Jurkat, Clone E6-1 (cell line): Measurements from ENCODE around the gene CCT7.
"Not testable (repeated sequence)": the region's sequence is repeated elsewhere in the genome, so short reads cannot be mapped to it uniquely, and the experiment has no call there.

Source experiments
- DNase-seq: peaks from one replicate; pipeline ENCODE4 v3.0.0-alpha.2; 2011; ENCODE audit warnings: low read depth, low spot score
- H3K4me3 ChIP-seq: 2 replicates; pipeline ENCODE4 v1.5.1; 2011; ENCODE audit warnings: mild to moderate bottlenecking, low read length, control low read depth, moderate library complexity

The CCT7 gene

DNA sequence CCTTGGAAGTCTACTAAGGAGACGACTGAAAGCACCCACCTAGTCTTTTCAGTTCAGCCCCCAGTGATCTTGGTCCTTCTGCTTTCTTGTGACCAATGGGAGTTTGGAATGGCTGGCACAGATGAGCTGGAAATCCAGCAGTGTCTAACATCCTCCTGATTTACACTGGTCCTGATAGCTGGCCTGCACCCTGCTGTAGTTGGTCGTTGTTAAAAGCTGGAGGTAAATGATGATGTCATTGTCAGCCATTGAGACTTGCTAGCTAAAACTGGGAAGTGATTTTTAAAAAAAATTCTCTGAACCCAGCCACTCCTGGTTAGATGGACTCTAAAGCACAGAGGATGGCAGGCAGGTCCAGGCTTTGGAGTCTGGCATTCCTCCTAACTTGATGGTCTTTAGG is 19.3 kb downstream of the CCT7 start:
- DNase-seq: no peak
- no peak overlapping the region for H3K4me3 ChIP-seq

- no peak overlapping the region for H3K4me3 ChIP-seq
- no peak for DNase-seq
Measured at GRCh38 chr2:73253901-73254300, 19.8 kb downstream of the CCT7 start.

DNA sequence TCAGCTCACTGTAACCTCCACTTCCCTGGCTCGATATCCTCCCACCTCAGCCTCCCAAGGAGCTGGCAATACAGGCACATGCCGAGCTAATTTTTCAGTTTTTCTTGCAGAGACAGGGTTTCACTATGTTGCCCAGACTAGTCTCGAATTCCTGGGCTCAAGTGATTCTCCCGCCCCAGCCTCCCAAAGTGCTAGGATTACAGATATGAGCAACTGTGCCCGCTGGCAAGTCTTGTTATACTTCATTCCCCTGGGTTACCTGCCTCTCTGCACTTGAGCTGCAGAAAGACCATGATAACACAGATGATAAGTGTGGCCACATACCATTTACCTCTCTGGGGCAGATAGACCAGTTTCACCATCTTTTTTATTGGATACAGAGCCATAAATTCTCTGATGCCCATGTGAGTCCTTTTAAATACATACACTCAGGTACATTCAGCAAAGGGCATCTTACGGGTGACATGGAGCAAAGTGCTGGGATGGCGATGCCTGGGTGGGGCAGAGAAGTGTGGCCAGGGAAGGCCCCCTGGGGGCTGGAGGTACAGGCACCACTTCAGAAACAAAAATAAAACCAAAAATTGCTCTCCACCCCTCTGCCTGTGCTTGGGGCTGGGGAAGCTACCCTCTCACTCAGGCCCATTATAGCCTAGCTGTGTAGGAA is 20.4 kb downstream of the CCT7 start:
- no peak for DNase-seq
- no peak overlapping the region for H3K4me3 ChIP-seq

- no peak overlapping the region for H3K4me3 ChIP-seq
- DNase-seq: no peak
Measured at GRCh38 chr2:73255007-73255644, 21.0 kb downstream of the CCT7 start.

DNA sequence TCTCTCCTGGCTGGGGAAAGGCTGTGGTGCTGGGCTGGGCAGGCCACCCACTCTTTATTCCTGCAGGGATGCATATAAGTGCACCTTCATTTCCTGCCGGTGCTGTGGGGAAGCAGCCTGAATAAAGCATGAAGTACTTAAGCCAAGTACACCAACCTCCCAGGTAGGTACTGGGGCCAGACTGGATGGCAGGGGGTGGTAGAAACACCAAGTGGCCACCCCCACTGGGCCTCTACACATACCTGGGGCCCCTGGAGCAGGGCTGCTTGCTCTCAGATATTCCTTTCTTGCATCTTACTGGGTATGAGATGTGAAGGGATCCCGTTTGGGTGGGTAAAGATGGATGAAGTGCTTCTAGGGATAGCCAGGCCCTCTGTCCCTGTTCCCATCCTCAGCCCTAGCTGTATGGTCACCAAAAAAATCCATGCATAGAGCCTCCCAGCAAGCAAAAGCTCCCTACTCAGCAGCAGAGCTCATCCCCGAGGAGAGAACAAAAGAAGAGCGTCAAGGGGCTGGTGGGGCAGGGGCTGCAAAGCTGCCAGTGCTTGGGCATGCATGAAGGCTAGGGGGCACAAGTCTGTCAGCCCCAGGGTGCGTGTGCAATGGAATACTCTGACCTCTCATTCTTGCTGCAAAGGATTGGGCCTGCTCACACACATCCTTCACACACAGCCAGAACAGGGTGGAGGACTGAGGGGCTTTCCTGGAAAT is 22.0 kb downstream of the CCT7 start:
- no peak overlapping the region for H3K4me3 ChIP-seq
- no peak for DNase-seq

DNA sequence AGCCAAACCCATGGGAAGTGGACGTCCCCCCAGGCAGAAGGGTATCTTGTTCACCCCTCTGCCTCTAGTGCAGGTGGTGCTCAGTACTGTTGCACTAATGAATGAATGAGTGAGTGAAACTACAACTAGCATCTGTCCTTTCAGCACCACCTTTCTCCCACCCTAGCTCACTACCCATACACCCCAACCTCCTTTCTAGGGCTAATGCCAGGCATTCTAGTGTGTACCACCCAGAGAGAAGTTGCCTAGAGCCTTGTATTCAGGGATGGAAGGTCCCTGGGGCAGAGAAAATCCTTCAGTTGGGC is 22.5 kb downstream of the CCT7 start:
- no peak overlapping the region for H3K4me3 ChIP-seq
- DNase-seq: no peak

GRCh38 chr2:73257021-73257420 is 22.9 kb downstream of the CCT7 start:
- no peak overlapping the region for H3K4me3 ChIP-seq
- no peak for DNase-seq

- no peak overlapping the region for H3K4me3 ChIP-seq
- peak; percentile 35 for DNase-seq
Measured at GRCh38 chr2:73257425-73258125, 23.5 kb downstream of the CCT7 start.

- no peak overlapping the region for H3K4me3 ChIP-seq
- DNase-seq: no peak
Measured at GRCh38 chr2:73258186-73258912, 24.2 kb downstream of the CCT7 start.

- DNase-seq: no peak
- no peak overlapping the region for H3K4me3 ChIP-seq
Measured at GRCh38 chr2:73258913-73259215, 24.8 kb downstream of the CCT7 start.

GRCh38 chr2:73259276-73259675 is 25.2 kb downstream of the CCT7 start:
- DNase-seq: no peak
- H3K4me3 ChIP-seq: no peak overlapping the region

DNA sequence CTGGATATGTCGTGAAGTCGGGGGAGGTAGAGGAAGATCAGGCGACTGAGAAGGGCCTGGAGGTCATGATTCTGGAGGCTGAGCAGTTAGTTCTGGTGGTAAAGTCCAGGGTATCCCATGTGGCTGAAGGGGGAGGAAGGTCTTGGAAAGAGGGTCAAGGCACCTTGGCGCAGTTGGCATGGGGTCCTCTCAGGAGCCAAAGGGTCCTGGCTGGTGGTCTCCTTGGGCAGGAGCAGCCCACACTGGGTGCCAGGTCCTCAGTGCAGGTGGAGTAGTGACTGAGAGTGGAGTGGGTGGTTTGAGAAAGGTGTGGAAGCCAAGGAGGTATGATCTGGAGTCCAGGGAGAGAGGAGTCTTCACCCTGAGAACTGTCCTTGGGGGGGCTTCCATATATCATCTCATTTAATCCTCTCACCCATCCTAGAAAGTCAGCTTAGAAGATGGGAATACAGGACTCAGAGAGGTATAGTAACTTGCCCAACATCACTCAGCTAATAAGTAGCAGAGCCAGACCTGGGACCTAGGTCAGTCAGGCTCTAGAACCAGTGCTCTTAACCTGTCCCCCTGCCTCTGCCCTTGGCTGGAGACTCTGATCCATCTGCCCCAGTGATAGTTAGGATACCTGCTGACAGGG is 25.7 kb downstream of the CCT7 start:
- H3K4me3 ChIP-seq: no peak overlapping the region
- no peak for DNase-seq

DNA sequence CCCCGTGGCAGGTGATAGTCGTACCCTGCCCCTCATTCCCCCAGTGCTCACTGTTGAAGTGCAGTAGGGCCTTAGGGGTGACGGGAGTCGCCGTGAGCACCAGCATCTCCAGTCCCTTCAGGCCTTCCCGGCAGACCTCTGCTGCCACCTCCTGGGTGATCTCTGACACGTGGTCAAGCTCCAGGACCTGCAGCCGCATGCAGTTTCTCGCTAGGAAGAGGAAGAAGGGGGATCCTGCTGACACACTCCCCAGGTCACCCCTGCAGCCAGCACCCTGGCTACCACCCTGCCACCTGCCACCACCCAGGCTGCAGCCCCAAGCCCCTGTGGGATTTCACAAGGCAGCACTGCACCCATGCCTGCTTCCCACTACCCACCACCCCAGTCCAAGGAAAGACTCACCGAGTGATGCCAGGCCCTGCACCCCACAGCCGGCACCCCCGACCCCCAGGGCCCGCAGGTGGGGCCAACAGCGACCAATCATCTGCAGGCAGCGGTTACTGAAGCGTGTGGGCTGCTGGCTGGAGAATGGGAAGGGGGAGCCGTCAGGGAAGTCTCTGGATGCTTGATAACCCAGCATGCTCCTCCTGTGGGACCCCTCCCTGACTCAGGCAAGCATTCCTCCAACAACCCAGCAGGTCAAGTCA is 26.4 kb downstream of the CCT7 start:
- no peak for DNase-seq
- H3K4me3 ChIP-seq: no peak overlapping the region

DNA sequence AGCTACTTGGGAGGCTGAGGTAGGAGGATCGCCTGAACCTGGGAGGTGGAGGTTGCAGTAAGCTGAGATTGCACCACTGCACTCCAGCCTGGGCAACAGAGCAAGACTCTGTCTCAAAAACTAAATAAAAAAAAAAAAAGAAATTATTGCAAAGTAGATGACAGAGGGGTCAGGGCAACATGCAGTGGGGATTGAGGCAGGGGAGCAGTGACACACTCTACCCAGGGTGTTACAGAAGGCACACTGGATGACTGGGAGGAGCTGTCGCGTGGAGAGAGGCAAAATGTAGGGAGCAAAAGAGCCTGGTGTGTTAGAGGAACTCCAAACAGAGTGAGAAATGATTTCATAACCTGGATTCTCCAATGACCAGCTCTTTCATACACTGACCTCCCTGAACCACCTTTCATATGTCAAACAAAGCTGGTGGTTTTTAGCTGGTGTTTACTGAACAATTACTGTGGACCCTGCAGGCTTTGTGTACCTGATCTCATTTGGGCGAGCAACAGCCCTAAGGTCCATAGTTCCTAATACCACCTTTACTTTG is 28.1 kb downstream of the CCT7 start:
- H3K4me3 ChIP-seq: no peak overlapping the region
- DNase-seq: no peak

- H3K4me3 ChIP-seq: not testable (repeated sequence)
Measured at GRCh38 chr2:73262691-73263429, 28.8 kb downstream of the CCT7 start.

DNA sequence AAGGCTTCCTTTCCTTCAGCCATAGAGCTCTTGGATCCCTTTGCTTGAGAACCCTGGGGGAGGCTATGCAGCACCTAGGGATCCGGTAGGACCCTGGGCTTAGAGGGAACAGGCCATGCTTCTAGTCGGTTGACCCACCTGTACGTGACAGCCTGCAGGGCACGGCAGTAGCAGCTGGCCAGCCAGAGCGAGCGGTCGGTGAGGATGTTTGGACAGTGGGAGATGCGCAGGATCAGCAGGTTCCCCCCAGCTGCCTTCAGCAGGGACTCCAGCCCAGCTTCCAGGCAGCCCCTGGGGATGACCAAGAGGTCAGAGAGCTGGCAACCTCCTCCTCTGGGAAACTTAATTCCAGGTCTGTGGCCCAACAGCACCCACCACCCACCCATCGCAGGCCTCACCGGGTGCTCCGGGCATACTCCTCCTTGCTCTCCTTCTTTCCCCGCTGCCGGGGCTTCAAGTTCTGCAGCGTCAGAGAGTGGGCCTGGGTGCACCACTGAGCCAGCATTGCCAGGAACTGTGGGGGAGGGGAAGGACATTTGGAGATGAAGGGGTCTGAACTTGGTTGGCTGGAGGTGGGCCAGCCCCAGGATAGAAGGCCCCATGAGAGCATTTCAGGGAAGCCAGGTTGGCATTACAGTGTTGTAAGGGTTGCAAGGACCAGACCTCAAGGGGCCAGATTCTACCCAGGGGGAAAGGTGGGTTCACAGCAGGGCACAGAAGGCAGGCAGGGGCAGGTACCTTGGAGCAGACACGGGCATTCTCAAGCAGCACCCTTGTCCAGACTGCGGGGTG is 29.6 kb downstream of the CCT7 start:
- no peak overlapping the region for H3K4me3 ChIP-seq
- no peak for DNase-seq

More at GRCh38 chr2:73262691-73263429, 28.8 kb downstream of the CCT7 start:
- not testable (repeated sequence) for DNase-seq

- DNase-seq: no peak
- no peak overlapping the region for H3K4me3 ChIP-seq
Measured at GRCh38 chr2:73264332-73264606, 30.2 kb downstream of the CCT7 start.
